Gastroesophageal sphincter (tissue), 3 donors: ENCODE results near the gene HTR4.

Experiments used
- EP300 ChIP-seq: sonication (generic); formaldehyde crosslinking; IDR thresholded peaks from one replicate; pipeline ENCODE4 v1.6.1; 2017; ENCODE audit warnings: antibody characterized with exemption, mild to moderate bottlenecking
- POLR2A ChIP-seq, 2 donors: fragments of 450-650 bp; IDR thresholded peaks; one replicate each; pipeline ENCODE4 v1.6.1; 2017; ENCODE audit warnings: antibody characterized with exemption in 2 of 2, mild to moderate bottlenecking in 2 of 2, moderate library complexity in 1 of 2
- POLR2AphosphoS5 ChIP-seq: sonication (generic); formaldehyde crosslinking; IDR thresholded peaks from one replicate; pipeline ENCODE4 v1.6.1; 2017; ENCODE audit warnings: antibody characterized with exemption
- TF ChIP-seq, protein P1 (sequence below), 4 experiments: fragments of 200-600 bp in 2 of 4; fragments of 450-650 bp in 2 of 4; sonication (generic) in 1 of 4; IDR thresholded peaks; one replicate each; pipeline ENCODE4 v1.5.1; 2017 to 2019; ENCODE audit warnings: antibody characterized with exemption in 4 of 4, mild to moderate bottlenecking in 2 of 4, moderate library complexity in 2 of 4

DNA sequence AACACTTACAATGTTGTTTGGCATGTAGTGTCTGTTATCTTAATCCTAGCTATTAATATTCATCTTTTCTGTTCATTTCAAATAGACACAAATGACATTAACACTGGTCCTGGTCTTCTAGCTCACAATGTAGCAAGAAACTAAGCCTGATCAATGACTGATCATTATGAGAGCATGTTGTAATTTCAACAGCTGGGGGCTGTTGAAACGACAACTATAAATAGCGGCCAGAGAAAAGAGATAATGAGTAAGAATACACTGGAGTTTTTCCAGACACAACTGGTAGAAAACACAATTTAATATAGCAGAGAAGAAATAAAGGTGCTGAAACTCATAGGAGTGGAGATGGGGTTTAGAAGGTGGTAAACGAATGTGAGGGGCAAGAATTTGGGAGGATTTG, 89.2 kb downstream of the HTR4 start:
- TF ChIP-seq POLR2A (IDR thresholded peaks at IDR 0.05) (no peak), POLR2AphosphoS5 (no peak), EP300 (no peak)
- TF ChIP-seq, protein P1, sequence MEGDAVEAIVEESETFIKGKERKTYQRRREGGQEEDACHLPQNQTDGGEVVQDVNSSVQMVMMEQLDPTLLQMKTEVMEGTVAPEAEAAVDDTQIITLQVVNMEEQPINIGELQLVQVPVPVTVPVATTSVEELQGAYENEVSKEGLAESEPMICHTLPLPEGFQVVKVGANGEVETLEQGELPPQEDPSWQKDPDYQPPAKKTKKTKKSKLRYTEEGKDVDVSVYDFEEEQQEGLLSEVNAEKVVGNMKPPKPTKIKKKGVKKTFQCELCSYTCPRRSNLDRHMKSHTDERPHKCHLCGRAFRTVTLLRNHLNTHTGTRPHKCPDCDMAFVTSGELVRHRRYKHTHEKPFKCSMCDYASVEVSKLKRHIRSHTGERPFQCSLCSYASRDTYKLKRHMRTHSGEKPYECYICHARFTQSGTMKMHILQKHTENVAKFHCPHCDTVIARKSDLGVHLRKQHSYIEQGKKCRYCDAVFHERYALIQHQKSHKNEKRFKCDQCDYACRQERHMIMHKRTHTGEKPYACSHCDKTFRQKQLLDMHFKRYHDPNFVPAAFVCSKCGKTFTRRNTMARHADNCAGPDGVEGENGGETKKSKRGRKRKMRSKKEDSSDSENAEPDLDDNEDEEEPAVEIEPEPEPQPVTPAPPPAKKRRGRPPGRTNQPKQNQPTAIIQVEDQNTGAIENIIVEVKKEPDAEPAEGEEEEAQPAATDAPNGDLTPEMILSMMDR (IDR thresholded peaks at IDR 0.05), result no peak
